Vagina (tissue), 2 donors: Measurements from ENCODE around the gene C11orf71.

Source experiments
- CTCF ChIP-seq, 3 experiments: fragments of 450-650 bp in 2 of 3; fragments of 200-600 bp in 1 of 3; sonication (generic) in 1 of 3; IDR thresholded peaks; one replicate each; pipeline ENCODE4 v1.5.1; 2017 to 2019; ENCODE audit warnings: antibody characterized with exemption in 3 of 3, mild to moderate bottlenecking in 2 of 3, moderate library complexity in 2 of 3
- POLR2A ChIP-seq, 2 donors: fragments of 450-650 bp; IDR thresholded peaks; one replicate each; pipeline ENCODE4 v1.6.1; 2017; ENCODE audit warnings: antibody characterized with exemption in 2 of 2, mild to moderate bottlenecking in 2 of 2, moderate library complexity in 2 of 2

- TF ChIP-seq CTCF (IDR thresholded peaks at IDR 0.05) (no peak), POLR2A (IDR thresholded peaks at IDR 0.05) (no peak)
These were observed 47.6 kb upstream of the C11orf71 start for GRCh38 chr11:114447892-114448291.
